Stimulated activated CD4-positive, alpha-beta T cell treated with anti-CD3 and anti-CD28 coated beads, Interleukin-2, amount 100 ng/mL, for 4 hours (primary cell): ENCODE data around the gene APBA1.

ENCODE experiments used
- DNase-seq: peaks from one replicate; pipeline ENCODE4 v3.0.0-alpha.2; 2020; ENCODE audit warnings: low read depth

Gene APBA1

DNA sequence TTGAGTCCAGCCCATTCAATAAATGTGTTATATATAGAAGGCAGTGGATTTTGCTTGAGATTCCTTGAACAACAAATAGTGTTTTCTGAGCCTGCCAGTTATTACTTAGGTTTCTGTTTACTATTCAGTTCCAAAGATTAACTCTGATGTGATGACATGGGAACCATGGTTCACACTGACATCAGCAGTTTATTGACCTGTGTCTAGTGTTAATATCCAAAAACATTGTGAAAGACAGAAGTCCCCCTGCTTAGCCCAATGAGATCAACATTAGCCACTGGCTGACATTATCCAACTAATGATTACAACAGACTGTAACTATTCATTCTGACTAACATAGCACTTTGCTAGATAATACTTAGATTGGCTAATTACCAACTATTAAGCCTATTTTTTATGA, 14.9 kb downstream of the APBA1 start:
- no peak for DNase-seq

- no peak for DNase-seq
Observed at GRCh38 chr9:69655065-69655464, 17.1 kb downstream of the APBA1 start.

GRCh38 chr9:69653261-69653660, 18.9 kb downstream of the APBA1 start:
- DNase-seq: no peak

DNA sequence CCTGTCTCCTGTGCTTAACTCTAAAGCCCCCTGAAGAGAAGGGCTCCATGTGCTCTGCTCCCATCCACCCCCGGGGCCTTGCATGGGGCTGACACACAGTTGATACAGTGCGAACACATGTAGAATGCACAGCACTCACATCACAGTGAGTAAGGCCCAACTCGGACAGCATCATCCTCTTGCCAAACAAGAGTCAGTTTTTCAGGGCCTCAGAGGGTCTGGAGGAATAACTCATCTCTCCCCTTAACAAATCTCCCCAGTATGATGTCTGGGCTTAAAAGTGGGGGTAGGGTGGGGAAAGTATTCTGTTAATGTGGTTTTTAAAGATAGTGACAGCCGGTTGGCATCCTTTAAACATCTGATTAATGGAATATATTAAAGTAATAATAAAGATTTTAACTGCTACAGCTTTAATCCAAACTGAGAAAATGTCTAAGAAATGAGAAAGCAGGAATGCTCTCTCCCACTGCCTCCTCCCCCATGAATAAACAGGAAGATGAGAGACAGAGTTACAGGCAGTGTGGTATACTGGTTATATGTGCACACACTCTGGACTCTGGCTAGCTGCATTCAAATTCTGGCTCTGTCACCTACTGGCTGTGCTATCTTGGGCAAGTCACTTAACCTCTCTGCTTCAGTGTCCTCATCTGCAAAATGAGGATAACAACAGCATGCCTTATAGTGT, 22.5 kb downstream of the APBA1 start:
- no peak for DNase-seq

DNA sequence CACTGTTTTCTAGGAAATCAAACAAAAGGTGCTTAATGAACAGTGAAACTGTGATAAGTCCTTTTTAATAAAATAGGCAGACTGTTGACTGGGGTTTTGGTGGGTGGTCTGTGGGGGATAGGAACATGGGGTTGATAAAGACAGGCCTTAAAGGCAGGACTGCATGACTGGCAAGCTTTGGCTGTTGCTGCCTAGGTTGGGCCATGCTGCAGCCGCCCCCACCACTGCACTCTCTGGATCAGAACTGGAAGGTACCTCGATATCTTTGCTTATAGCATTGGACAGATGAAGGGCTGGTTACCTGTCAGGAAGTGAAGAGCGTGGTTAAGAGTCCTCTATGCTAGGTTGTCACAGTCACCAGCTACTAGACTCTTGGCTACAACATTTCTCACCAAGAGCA, 24.4 kb downstream of the APBA1 start:
- no peak for DNase-seq

DNA sequence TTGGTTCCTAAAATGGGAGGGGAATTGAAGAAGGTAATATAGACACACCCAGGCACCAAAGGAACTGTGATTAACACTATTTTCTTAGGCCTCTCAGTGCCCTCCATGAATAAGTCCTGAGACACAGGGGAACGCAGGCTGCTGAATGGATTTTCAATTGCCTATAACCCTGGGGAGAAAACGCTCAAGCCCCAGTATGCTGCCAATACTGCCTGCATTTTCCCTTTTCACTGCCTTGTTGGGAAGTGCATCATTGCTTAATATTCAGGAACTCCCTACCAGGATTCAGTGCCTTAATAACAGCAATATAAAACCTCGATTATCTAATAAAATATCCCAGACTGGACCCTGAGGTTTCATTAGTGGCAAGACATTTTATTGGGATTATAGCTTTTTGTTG, 25.4 kb downstream of the APBA1 start:
- DNase-seq: no peak

GRCh38 chr9:69645488-69645887, 26.7 kb downstream of the APBA1 start:
- DNase-seq: no peak

GRCh38 chr9:69643098-69643497, 29.1 kb downstream of the APBA1 start:
- no peak for DNase-seq

DNA sequence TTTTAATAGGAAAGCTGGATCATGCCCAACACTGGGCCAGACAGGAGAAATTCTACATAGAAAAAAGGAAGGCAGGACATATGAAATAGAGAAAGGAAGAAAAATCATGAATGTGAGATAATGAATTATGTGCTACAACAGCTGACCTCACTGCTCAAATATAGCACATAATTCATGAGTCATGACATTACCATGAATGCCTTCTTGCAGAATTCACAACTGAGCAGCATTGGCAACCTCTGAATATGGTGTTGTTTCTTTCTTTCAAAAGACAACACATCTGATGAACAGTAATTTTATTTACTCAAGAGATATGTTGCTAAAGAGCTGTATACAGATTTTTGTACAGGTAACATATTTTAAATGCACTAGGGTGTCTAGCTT, 34.4 kb downstream of the APBA1 start:
- no peak for DNase-seq

DNA sequence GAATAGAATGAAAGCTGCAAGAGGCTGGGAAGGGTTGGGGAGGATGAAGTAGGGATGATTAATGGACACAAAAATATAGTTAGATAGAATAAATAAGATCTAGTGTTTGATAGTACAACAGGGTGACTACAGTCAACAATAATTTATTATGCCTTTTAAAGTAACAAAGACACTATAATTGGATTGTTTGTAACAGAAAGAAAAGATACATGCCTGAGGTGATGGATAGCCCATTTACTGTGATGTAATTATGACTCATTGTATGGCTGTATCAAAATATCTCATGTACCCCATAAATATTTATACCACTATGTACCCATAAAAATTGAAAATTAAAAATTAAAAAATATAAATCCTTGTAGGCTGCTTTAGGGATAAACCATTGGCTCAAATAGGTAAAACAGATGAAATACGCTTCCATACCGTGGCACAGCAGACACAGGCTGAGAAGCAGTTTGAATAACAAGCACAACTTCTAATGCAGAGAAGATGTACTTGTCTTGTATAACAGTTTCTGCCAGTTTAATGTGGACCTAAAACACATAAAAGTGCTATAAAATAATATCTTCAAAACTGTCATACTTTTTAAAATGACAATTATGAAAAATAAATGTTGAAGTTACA, 34.9 kb downstream of the APBA1 start:
- DNase-seq: no peak

GRCh38 chr9:69633716-69634115, 38.5 kb downstream of the APBA1 start:
- DNase-seq: no peak

DNA sequence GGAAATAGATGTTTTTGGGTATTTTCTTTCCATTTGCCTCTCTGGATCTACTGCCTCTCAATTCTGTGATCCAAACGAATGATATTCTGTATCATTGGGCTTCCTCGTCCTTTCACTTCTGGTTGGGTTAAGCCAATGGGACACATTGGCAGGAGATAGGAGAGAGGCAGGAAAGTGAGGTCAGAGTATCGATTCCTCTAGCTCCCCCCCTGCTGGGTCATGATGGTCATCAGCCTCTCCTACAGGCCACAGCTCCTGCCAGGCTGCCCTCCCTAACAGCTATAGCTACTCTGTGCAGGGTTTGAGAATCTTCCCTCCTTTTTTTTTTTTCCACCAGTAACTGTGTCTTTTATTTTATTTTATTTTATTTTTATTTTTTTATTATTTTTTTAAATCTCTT, 39.4 kb downstream of the APBA1 start:
- no peak for DNase-seq

- DNase-seq: no peak
Observed at GRCh38 chr9:69627281-69627680, 44.9 kb downstream of the APBA1 start.

DNA sequence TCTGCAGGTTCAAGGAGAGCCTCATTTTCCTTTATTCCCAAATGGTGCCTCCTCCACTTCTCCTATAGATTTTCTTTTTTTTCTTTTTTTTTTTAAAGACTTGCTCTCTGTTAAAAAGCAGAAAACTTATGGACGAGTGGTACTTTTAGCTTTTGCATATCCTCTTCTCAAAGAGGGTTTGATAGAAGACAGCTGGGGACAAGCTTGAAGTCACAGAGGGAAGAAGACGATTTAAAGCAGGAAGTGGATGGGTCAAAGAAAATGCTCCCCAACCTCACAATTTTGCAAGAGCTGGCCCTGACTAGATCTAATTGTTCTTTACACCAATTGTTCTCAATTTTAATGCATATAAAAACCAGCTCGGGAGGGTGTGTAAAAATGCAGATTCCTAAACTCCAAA, 48.9 kb downstream of the APBA1 start:
- DNase-seq: no peak

- DNase-seq: no peak
Observed at GRCh38 chr9:69622676-69623075, 49.5 kb downstream of the APBA1 start.

DNA sequence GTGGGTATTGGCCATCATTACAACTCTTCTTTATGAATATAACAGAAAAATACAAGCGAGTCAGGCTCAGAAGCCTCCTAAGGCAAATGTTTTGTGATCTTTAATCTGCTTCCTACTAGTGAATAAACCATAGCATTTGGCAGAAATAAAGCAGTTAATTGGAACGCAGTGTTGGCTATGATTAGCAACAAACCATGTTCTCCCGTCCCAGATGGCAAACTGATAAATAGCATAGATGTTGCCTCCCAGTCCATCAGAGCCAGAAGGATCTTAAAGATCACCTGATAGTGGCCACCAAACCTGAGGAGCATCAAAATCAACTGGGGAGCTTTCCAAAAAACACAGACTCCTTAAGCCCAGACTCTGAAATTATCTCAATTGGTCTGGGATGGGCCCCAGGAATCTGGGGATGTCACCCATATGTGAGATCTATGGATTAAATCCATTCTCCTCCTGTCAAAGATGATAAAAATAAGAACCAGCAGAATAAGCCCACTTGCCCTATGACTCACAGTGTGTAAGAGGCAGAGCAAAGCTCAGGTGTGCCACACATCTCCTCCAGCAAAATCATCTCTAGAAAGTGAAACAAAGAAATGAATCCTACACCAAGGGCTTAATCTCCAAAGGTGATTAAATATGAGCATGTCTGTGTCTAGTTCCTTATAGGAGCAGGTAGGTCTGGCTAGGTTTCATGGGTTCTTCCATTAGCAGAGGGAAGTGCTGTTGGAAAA, 50.3 kb downstream of the APBA1 start:
- no peak for DNase-seq

DNA sequence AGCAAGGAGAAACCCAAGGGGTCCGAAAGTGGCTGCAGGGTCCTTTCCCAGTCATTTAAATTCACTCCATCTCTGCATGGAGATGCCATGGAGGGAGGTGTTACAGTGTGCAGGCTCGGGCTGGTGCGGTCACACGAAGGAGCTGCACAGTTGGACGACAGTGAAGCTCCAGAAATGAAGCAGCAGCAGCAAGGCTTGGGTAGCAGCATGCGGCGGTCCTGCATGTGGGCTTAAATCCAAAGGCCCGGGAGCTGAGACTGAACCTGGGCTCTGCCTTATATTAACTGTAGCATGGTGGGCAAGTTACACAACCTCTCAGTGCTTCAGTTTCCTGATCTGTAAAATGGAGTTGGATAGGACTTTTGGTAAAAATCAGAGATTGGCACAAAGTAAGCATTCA, 51.4 kb downstream of the APBA1 start:
- DNase-seq: no peak

- no peak for DNase-seq
Observed at GRCh38 chr9:69619233-69619632, 52.9 kb downstream of the APBA1 start.

DNA sequence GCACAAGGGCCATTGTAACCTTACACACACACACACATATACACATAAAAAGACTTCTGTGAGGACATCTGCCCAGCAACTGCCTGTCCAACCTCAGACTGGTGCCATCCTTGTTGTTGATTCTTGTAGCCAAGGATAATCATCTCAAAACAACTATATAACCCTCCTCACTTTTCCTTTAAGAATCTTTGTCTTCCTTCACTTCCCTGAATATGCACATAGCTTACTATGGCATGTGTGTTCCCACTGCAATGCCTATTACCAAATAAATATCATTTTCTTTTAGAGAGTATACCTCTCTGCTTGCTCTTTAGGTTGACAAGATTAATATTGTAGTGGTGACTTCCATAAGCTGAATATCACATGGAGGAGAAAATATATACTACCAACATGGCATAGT, 55.2 kb downstream of the APBA1 start:
- DNase-seq: no peak

DNA sequence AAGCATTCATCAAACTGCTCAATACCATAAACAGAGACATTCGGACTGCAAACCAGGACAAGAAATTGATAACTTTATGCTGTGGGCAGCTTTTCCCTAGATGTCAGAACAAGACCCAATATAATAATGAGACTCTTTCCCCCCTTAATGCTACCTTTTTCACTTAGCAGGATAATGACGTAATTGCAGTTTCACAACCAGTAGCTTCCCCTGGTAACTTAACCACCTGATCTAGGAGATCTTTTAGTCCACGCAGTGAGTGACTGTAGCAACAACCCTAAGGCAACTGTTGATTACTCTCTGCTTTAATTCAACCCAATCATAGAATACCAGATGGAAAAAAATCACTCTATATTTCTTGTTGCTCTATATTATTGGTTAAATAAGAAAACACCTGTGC, 56.3 kb downstream of the APBA1 start:
- DNase-seq: no peak

- no peak for DNase-seq
Observed at GRCh38 chr9:69611221-69611620, 61.0 kb downstream of the APBA1 start.

GRCh38 chr9:69609156-69609555, 63.0 kb downstream of the APBA1 start:
- no peak for DNase-seq

- no peak for DNase-seq
Observed at GRCh38 chr9:69606089-69606488, 66.1 kb downstream of the APBA1 start.

DNA sequence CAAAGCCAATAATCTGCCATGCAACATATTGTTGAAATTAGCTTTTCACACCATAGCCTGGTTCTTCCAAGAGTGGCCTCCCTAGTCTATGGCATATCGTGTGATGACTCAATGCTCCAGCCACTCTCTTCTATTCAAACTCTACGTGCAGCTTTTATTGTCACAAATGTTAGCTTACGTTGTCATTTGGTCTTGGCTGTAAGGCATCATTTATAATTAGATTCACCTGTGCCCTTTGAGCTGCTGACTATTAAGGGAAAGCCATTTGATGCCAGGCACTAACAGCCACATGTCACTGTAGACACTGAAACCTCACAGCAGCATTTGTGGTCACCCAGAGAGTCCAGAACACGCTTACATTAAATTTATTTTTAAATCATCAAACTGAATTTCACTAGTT, 66.8 kb downstream of the APBA1 start:
- no peak for DNase-seq
